ENCODE data around the gene ATOH8.

- no peak for TF ChIP-seq CTCF (IDR thresholded peaks at IDR 0.05)
- no peak for TF ChIP-seq POLR2A (IDR thresholded peaks at IDR 0.05; ENCODE audit: low read length)
Measured at GRCh38 chr2:85812094-85812735, 58.4 kb downstream of the ATOH8 start.

Data from A549 (cell line).